ENCODE results near the gene SLC25A33.
"Not testable (repeated sequence)": the region's sequence is repeated elsewhere in the genome, so short reads cannot be mapped to it uniquely, and the experiment has no call there.

The SLC25A33 gene

GRCh38 chr1:9551984-9552383 is 12.7 kb downstream of the SLC25A33 start:
- Histone ChIP-seq H3K9ac (ENCODE audit: insufficient read length) (no peak overlapping the region), H3K27ac (no peak overlapping the region), H3K4me3 (no peak overlapping the region), H3K36me3 (ENCODE audit: insufficient read depth, low read length) (peaks cover 39% of the 10 kb centered on the region), H3K9me3 (ENCODE audit: low read depth, low read length) (no peaks in the 10 kb centered on the region)
- DNase-seq (ENCODE audit: low read depth, low spot score), result no peak
- TF ChIP-seq EZH2 (IDR thresholded peaks at IDR 0.05), result no peak
- TF ChIP-seq POLR2AphosphoS5 (IDR thresholded peaks at IDR 0.05; ENCODE audit: borderline replicate concordance, low read depth, low read length), result no peak
- no peak for TF ChIP-seq FOXP2 (optimal IDR thresholded peaks at IDR 0.05; ENCODE audit: control extremely low read depth, extremely low read length, insufficient read depth)

GRCh38 chr1:9553736-9554144 is 14.5 kb downstream of the SLC25A33 start:
- Histone ChIP-seq H3K4me3 (no peak overlapping the region), H3K9ac (ENCODE audit: insufficient read length) (no peak overlapping the region), H3K9me3 (ENCODE audit: low read depth, low read length) (no peaks in the 10 kb centered on the region), H3K36me3 (ENCODE audit: insufficient read depth, low read length) (peaks cover 50% of the 10 kb centered on the region), H3K27ac (no peak overlapping the region)
- no peak for DNase-seq (ENCODE audit: low read depth, low spot score)
- no peak for TF ChIP-seq POLR2AphosphoS5 (IDR thresholded peaks at IDR 0.05; ENCODE audit: borderline replicate concordance, low read depth, low read length)
- no peak for TF ChIP-seq EZH2 (IDR thresholded peaks at IDR 0.05)
- no peak for TF ChIP-seq FOXP2 (optimal IDR thresholded peaks at IDR 0.05; ENCODE audit: control extremely low read depth, extremely low read length, insufficient read depth)

- H3K9me3 ChIP-seq (ENCODE audit: low read depth, low read length), result no peaks in the 10 kb centered on the region
- no peak overlapping the region for H3K9ac ChIP-seq (ENCODE audit: insufficient read length)
- H3K36me3 ChIP-seq (ENCODE audit: insufficient read depth, low read length), result peaks cover 46% of the 10 kb centered on the region
- TF ChIP-seq POLR2AphosphoS5 (IDR thresholded peaks at IDR 0.05; ENCODE audit: borderline replicate concordance, low read depth, low read length), result no peak
- no peak for TF ChIP-seq FOXP2 (optimal IDR thresholded peaks at IDR 0.05; ENCODE audit: control extremely low read depth, extremely low read length, insufficient read depth)
- TF ChIP-seq EZH2 (IDR thresholded peaks at IDR 0.05), result no peak
- H3K27ac ChIP-seq, result peak overlapping the region; percentile 60
- H3K4me3 ChIP-seq, result no peak overlapping the region
- no peak for DNase-seq (ENCODE audit: low read depth, low spot score)
Observed at GRCh38 chr1:9555942-9556341, 16.7 kb downstream of the SLC25A33 start.

GRCh38 chr1:9557624-9558023 is 18.4 kb downstream of the SLC25A33 start:
- Histone ChIP-seq H3K9ac (ENCODE audit: insufficient read length) (peak overlapping the region; percentile 37), H3K9me3 (ENCODE audit: low read depth, low read length) (no peaks in the 10 kb centered on the region), H3K36me3 (ENCODE audit: insufficient read depth, low read length) (peaks cover 41% of the 10 kb centered on the region), H3K27ac (peak overlapping the region; percentile 99), H3K4me3 (no peak overlapping the region)
- TF ChIP-seq EZH2 (IDR thresholded peaks at IDR 0.05), result no peak
- no peak for TF ChIP-seq FOXP2 (optimal IDR thresholded peaks at IDR 0.05; ENCODE audit: control extremely low read depth, extremely low read length, insufficient read depth)
- TF ChIP-seq POLR2AphosphoS5 (IDR thresholded peaks at IDR 0.05; ENCODE audit: borderline replicate concordance, low read depth, low read length), result no peak
- no peak for DNase-seq (ENCODE audit: low read depth, low spot score)

GRCh38 chr1:9558271-9558945 is 19.1 kb downstream of the SLC25A33 start:
- peaks cover 44% of the 10 kb centered on the region for H3K36me3 ChIP-seq (ENCODE audit: insufficient read depth, low read length)
- no peak for TF ChIP-seq FOXP2 (optimal IDR thresholded peaks at IDR 0.05; ENCODE audit: control extremely low read depth, extremely low read length, insufficient read depth)
- no peak for TF ChIP-seq POLR2AphosphoS5 (IDR thresholded peaks at IDR 0.05; ENCODE audit: borderline replicate concordance, low read depth, low read length)
- no peak for TF ChIP-seq EZH2 (IDR thresholded peaks at IDR 0.05)
- DNase-seq (ENCODE audit: low read depth, low spot score), result no peak
- peak overlapping the region; percentile 99 for H3K27ac ChIP-seq
- H3K9me3 ChIP-seq (ENCODE audit: low read depth, low read length), result no peaks in the 10 kb centered on the region
- H3K9ac ChIP-seq (ENCODE audit: insufficient read length), result peak overlapping the region; percentile 37
- no peak overlapping the region for H3K4me3 ChIP-seq

GRCh38 chr1:9558946-9559545 is 19.8 kb downstream of the SLC25A33 start:
- Histone ChIP-seq H3K27ac (peak overlapping the region; percentile 99), H3K36me3 (ENCODE audit: insufficient read depth, low read length) (peaks cover 46% of the 10 kb centered on the region), H3K9ac (ENCODE audit: insufficient read length) (peak overlapping the region; percentile 59), H3K9me3 (ENCODE audit: low read depth, low read length) (peaks cover 5% of the 10 kb centered on the region; the same call in 1 of the 2 replicates), H3K4me3 (peak overlapping the region; percentile 48)
- TF ChIP-seq EZH2 (IDR thresholded peaks at IDR 0.05) (no peak), POLR2AphosphoS5 (IDR thresholded peaks at IDR 0.05; ENCODE audit: borderline replicate concordance, low read depth, low read length) (no peak), FOXP2 (optimal IDR thresholded peaks at IDR 0.05; ENCODE audit: control extremely low read depth, extremely low read length, insufficient read depth) (no peak)
- DNase-seq (ENCODE audit: low read depth, low spot score), result no peak

GRCh38 chr1:9559673-9560072 is 20.4 kb downstream of the SLC25A33 start:
- Histone ChIP-seq H3K27ac (peak overlapping the region; percentile 99), H3K9ac (ENCODE audit: insufficient read length) (peak overlapping the region; percentile 59), H3K9me3 (ENCODE audit: low read depth, low read length) (peaks cover 8% of the 10 kb centered on the region; the same call in 1 of the 2 replicates), H3K4me3 (peak overlapping the region; percentile 48), H3K36me3 (ENCODE audit: insufficient read depth, low read length) (peaks cover 47% of the 10 kb centered on the region)
- TF ChIP-seq POLR2AphosphoS5 (IDR thresholded peaks at IDR 0.05; ENCODE audit: borderline replicate concordance, low read depth, low read length) (no peak), EZH2 (IDR thresholded peaks at IDR 0.05) (no peak), FOXP2 (optimal IDR thresholded peaks at IDR 0.05; ENCODE audit: control extremely low read depth, extremely low read length, insufficient read depth) (no peak)
- no peak for DNase-seq (ENCODE audit: low read depth, low spot score)

- not testable (repeated sequence) for H3K4me3 ChIP-seq; H3K9me3 ChIP-seq (ENCODE audit: low read depth, low read length); DNase-seq (ENCODE audit: low read depth, low spot score)
- H3K27ac ChIP-seq, result peak overlapping the region; percentile 99
- H3K9ac ChIP-seq (ENCODE audit: insufficient read length), result peak overlapping the region; percentile 64
- peaks cover 48% of the 10 kb centered on the region for H3K36me3 ChIP-seq (ENCODE audit: insufficient read depth, low read length)
Observed at GRCh38 chr1:9560090-9560489, 20.8 kb downstream of the SLC25A33 start.
